Activated CD8-positive, alpha-beta memory T cell treated with anti-CD3 and anti-CD28 coated beads for 4 hours (primary cell): ENCODE measurements around the gene HOXB7.

Source experiments
- DNase-seq, 2 donors: peaks; one replicate each; pipeline ENCODE4 v3.0.0-alpha.2; 2020; ENCODE audit warnings: low read depth in 2 of 2

Gene HOXB7

DNA sequence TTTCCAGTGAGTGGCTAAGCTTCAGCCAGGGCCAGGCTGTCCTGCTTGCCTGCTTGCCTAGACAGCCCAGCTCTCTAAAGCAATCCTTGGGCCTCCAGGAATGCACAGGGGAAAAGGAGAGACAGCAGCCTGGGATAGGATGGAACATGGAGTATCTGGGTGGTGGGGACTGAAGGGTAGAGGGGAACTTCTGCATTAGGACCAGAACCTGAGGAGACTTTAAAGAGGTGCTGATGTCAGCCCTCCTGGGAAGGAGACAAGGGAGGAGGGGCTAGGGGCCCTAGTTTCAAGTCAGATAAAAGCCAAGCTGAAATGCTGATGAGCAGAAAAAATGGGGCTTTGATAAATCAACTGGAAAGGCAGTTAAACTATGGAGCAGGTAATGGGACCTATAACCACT, 1.8 kb downstream of the HOXB7 start:
- DNase-seq: no peak

- no peak for DNase-seq
Observed at GRCh38 chr17:48608494-48608834, 2.4 kb downstream of the HOXB7 start.

GRCh38 chr17:48606892-48607614, 3.8 kb downstream of the HOXB7 start:
- no peak for DNase-seq

GRCh38 chr17:48605991-48606891, 4.6 kb downstream of the HOXB7 start:
- DNase-seq: no peak

DNA sequence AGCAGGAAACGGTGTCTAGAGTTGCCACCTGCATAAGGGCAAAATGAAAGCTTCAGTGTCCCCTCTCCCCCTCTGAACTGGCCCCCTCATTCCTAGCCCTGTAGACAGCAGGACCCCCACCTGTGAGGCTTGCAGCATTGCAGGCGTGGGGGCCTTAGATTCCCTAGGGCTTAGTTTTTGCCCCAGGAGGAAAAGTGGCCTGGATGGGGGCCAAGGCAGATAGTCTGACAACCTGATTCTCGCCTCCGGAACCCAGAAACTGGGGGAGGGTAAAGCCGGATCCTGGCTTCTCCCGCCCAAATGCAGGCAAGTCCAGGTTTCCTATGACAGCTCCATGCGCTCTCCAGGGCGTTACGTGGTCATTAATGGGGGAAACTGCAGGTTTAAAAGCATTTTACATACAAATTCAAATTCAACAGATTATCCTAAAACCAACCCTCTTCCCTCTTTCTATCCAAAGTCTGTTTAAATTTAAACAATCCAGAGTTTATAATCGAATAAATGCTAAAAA, 5.4 kb downstream of the HOXB7 start:
- DNase-seq: no peak

GRCh38 chr17:48604770-48605329, 6.0 kb downstream of the HOXB7 start, which contains the start of gene HOXB6:
Gene HOXB6, minus strand, starts transcription at chr17:48604986. Its CDS starts 6,836 bp downstream, at chr17:48598150.
- no peak for DNase-seq

- no peak for DNase-seq
Observed at GRCh38 chr17:48603959-48604769, 6.7 kb downstream of the HOXB7 start.

- DNase-seq: no peak
Observed at GRCh38 chr17:48601539-48602425, 9.0 kb downstream of the HOXB7 start.

GRCh38 chr17:48601207-48601538, 9.6 kb downstream of the HOXB7 start:
- DNase-seq: no peak

- no peak for DNase-seq
Observed at GRCh38 chr17:48600244-48601098, 10.3 kb downstream of the HOXB7 start.

GRCh38 chr17:48599354-48599753, 11.5 kb downstream of the HOXB7 start:
- DNase-seq: no peak

DNA sequence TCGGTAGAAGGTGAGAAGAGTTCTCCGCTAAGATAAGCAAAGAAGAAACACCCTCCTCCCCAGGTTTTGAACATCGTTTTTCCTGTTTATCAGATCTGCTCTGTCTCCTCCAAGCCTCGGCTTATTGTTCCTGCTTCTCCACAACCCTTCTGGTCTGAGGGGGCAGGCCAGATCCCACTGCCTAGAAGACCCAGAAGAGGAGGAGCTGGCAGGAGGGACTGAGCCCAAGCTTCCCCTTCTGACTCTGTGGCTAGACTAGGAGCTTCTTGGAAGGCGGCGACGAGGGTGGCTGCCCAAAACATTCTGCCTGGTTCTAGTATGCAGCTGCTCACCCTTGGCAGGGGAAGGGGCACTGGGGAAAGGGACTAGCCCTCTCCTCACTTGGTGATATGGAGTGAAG, 12.1 kb downstream of the HOXB7 start:
- DNase-seq: no peak

- DNase-seq: no peak
Observed at GRCh38 chr17:48597778-48598631, 12.8 kb downstream of the HOXB7 start.

- DNase-seq: no peak
Observed at GRCh38 chr17:48597528-48597777, 13.4 kb downstream of the HOXB7 start.

DNA sequence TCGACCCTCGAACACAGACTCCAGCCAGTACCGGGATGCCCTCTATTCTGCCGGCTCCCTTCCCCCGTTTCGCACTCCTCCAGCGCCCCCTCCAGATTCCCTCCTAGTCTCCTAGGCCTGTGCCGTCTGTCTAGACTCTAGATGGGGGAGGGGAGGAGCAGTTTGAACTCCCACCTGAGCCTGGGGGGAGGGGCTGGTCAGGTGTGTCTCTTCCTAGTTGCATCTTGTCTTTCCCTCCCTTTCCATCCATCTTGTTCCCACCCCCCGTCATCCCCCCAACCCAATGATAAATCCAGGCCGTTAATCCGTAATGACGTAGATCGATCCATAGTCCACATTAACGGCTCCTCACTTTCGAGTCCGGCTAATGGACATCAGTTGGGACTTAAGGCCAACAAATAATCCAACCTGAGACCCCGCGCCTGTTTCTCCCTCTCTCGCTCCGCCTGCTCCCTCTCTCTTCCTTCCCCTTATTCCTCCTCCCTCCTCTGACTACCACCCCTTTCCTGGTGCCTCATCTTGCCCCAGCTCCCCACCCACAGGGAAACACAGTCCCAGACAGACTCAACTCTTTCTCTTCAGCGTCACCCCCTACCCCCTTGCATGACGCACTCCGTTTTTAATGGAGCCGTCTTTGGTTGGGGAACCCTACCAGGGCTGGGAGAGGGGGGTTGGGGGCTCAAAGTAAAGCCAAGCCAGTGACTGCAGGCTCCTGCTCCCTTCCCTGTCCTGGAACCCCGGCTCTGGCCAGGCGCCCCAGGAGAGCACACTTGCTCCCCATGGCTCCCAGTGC, 13.9 kb downstream of the HOXB7 start:
- DNase-seq: no peak

DNA sequence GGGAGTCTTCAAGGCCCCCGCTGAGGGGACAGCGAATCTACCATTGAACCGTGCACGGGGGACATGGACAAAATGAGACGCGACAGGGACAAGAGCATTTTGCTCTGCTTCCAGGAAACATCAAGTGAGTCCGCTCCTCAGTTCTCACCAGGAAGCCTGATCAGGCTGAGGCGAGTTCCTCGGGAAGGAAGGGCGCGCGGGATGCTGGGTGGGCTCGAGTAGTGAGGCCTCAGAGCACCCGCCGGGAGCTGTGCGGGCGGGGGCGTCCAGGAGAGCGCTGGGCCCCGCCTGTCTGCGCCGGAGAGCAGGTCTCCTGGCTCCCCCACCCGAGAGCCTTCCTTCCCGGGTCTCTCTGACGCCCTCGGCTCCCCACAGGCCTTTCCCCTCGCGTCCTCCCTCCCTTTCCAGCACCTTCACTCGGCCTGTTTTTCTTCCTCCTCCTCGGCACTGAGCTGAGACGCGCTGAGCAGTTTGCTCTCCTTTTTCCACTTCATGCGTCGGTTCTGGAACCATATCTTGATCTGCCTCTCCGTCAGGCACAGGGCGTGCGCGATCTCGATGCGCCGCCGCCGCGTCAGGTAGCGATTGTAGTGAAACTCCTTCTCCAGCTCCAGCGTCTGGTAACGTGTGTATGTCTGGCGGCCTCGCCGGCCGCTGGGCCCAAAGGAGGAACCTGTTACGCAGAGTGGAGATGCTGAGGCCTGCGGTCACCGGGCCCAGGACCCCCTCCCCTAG, 14.7 kb downstream of the HOXB7 start:
- no peak for DNase-seq

- no peak for DNase-seq
Observed at GRCh38 chr17:48595278-48595999, 15.4 kb downstream of the HOXB7 start.
